GM12878 (cell line): ENCODE results near the gene CDKL5. TPM values are rescaled to one million over a fixed set of nuclear protein-coding genes. Genes with fewer than 3 reads are reported as not detected.

Source experiments
- ATAC-seq: fragments of 200-7000 bp; cut with Tn5 transposase; 3 replicates; pipeline ENCODE4 v1.9.1; 2020; ENCODE audit warnings: mild to moderate bottlenecking, moderate library complexity
- BruUV-seq: library from RNA; stranded (reverse); fragments of 400-500 nt; replicated peaks from 2 replicates; lab custom pipeline; 2021; lab: Mats Ljungman, UMichigan
- CTCF ChIA-PET: fragments of 300-600 bp; sonication (Branson Sonifier 250); formaldehyde crosslinking; extraction: SDS; loops from one replicate; lab custom pipeline; 2021; ENCODE audit warnings: inconsistent platforms; lab: Yijun Ruan, JAX
- POLR2A ChIA-PET: fragments of 350-600 bp; formaldehyde crosslinking; extraction: SDS; loops from one replicate; lab custom pipeline; 2021; ENCODE audit warnings: inconsistent platforms; lab: Charles Lee
- RAD21 ChIA-PET: fragments of 300-600 bp; sonication (Branson Sonifier 250); formaldehyde crosslinking; loops from one replicate; lab custom pipeline; 2023; ENCODE audit warnings: antibody characterized with exemption; ENCODE audit not compliant: unreplicated experiment; lab: Charles Lee
- SMC1A ChIA-PET: fragments of 300-600 bp; sonication (Branson Sonifier 250); formaldehyde crosslinking; loops from one replicate; lab custom pipeline; 2023; ENCODE audit not compliant: unreplicated experiment, uncharacterized antibody; lab: Charles Lee
- DNase-seq: peaks from one replicate; pipeline ENCODE4 v3.0.0-alpha.2; 2011; ENCODE audit warnings: low read depth, low spot score
- FAIRE-seq: peaks from 3 replicates; lab custom pipeline; 2011; peaks lifted over from hg19 to GRCh38; lab: Jason Lieb, UNC
- H2AFZ ChIP-seq: 2 replicates; pipeline ENCODE4 v1.6.0; 2011; ENCODE audit warnings: low read depth, low read length, control low read depth; ENCODE audit not compliant: control insufficient read depth
- H3K27ac ChIP-seq: 2 replicates; pipeline ENCODE4 v1.5.1; 2011; ENCODE audit warnings: control low read depth; ENCODE audit not compliant: control insufficient read depth, insufficient read depth
- H3K27me3 ChIP-seq, 2 experiments: replicated peaks in 1 of 2; 2 replicates each; pipeline versions ENCODE4 v1.6.0 to v1.6.1; 2011; ENCODE audit warnings: low read length in 1 of 2; ENCODE audit not compliant: control insufficient read depth in 2 of 2, insufficient read depth in 2 of 2
- H3K36me3 ChIP-seq, 2 experiments: 2 replicates each; pipeline ENCODE4 v1.5.1; 2011; ENCODE audit warnings: low read length in 1 of 2; ENCODE audit not compliant: control insufficient read depth in 2 of 2, insufficient read depth in 2 of 2
- H3K4me1 ChIP-seq: 2 replicates; pipeline ENCODE4 v1.6.1; 2011; ENCODE audit warnings: mild to moderate bottlenecking, low read length, moderate library complexity, mixed read lengths; ENCODE audit not compliant: control insufficient read depth, insufficient read depth
- H3K4me2 ChIP-seq: 2 replicates; pipeline ENCODE4 v1.6.0; 2011; ENCODE audit warnings: control low read depth; ENCODE audit not compliant: control insufficient read depth, insufficient read depth
- H3K4me3 ChIP-seq: fragments of 200-600 bp; sonication (generic); 2 replicates; pipeline ENCODE4 v1.5.1; 2016
- H3K79me2 ChIP-seq: 2 replicates; pipeline ENCODE4 v1.6.0; 2011; ENCODE audit warnings: low read length; ENCODE audit not compliant: control insufficient read depth, insufficient read depth
- H3K9ac ChIP-seq: 2 replicates; pipeline ENCODE4 v1.8.0; 2011; ENCODE audit warnings: low read length, control low read depth, mixed read lengths; ENCODE audit not compliant: control insufficient read depth, insufficient read depth
- H3K9me3 ChIP-seq: replicated peaks from 3 replicates; pipeline ENCODE4 v1.5.1; 2011; ENCODE audit warnings: mild to moderate bottlenecking, low read length; ENCODE audit not compliant: control insufficient read depth, insufficient read depth
- H4K20me1 ChIP-seq: 2 replicates; pipeline ENCODE4 v1.6.0; 2011; ENCODE audit not compliant: control insufficient read depth, insufficient read depth
- BRCA1 ChIP-seq: IDR thresholded peaks from 2 replicates; pipeline ENCODE4 v1.6.1; 2011; ENCODE audit warnings: low read depth, low read length, improper control_type of control experiment
- CHD1 ChIP-seq: IDR thresholded peaks from 2 replicates; pipeline ENCODE4 v1.6.1; 2012; ENCODE audit warnings: low read depth, low read length, improper control_type of control experiment
- DPF2 ChIP-seq: fragments of 450-650 bp; IDR thresholded peaks from 2 replicates; pipeline ENCODE4 v1.6.1; 2017; ENCODE audit warnings: mild to moderate bottlenecking
- IRF4 ChIP-seq: IDR thresholded peaks from 2 replicates; pipeline ENCODE4 v1.6.1; 2011; ENCODE audit warnings: low read depth, low read length
- JUND ChIP-seq: IDR thresholded peaks from 2 replicates; pipeline ENCODE4 v1.6.1; 2012; ENCODE audit warnings: low read depth, mild to moderate bottlenecking, low read length, improper control_type of control experiment, moderate library complexity
- LARP7 ChIP-seq: fragments of 450-650 bp; IDR thresholded peaks from 2 replicates; pipeline ENCODE4 v1.6.1; 2017; ENCODE audit warnings: mild to moderate bottlenecking
- MEF2A ChIP-seq: IDR thresholded peaks from 2 replicates; pipeline ENCODE4 v1.6.1; 2011; ENCODE audit warnings: low read depth, mild to moderate bottlenecking, low read length, moderate library complexity; ENCODE audit not compliant: insufficient read depth
- POLR2AphosphoS5 ChIP-seq: IDR thresholded peaks from 2 replicates; pipeline ENCODE4 v1.6.1; 2011; ENCODE audit warnings: mild to moderate bottlenecking, low read length, inconsistent platforms
- TCF12 ChIP-seq: IDR thresholded peaks from 2 replicates; pipeline ENCODE4 v1.6.1; 2011; ENCODE audit warnings: low read depth, mild to moderate bottlenecking, low read length
- USF2 ChIP-seq: IDR thresholded peaks from 2 replicates; pipeline ENCODE4 v1.6.1; 2011; ENCODE audit warnings: low read depth, low read length, improper control_type of control experiment, borderline replicate concordance
- ZBTB40 ChIP-seq: fragments of 450-650 bp; IDR thresholded peaks from 2 replicates; pipeline ENCODE4 v1.6.1; 2016; ENCODE audit warnings: mild to moderate bottlenecking, moderate library complexity, borderline replicate concordance
- ZNF274 ChIP-seq: IDR thresholded peaks from one replicate; pipeline ENCODE4 v1.8.0; 2011; ENCODE audit not compliant: insufficient read length, insufficient read depth
- WGBS: methylation state at CpG from one replicate; pipeline ENCODE4 v1.1.6; 2016; ENCODE audit warnings: low lambda C conversion rate; ENCODE audit not compliant: insufficient replicate concordance, insufficient coverage; ENCODE audit errors: missing lambda C conversion rate; 5-methylcytosine and 5-hydroxymethylcytosine counted together
- in situ Hi-C: fragments of 300-500 bp; cut with MboI; formaldehyde crosslinking; loops from 9 replicates; pipeline ENCODE4 v1.14.3; 2018; ENCODE audit warnings: mixed read lengths
- intact Hi-C: fragments of 100-400 bp; cut with micrococcal nuclease; formaldehyde crosslinking; loops from one replicate; pipeline ENCODE4 v1.14.2; 2022; ENCODE audit not compliant: unreplicated experiment
- polyA plus RNA-seq, 11 experiments: library from polyadenylated mRNA; depleted of rRNA in 4 of 11; unstranded in 6 of 11; stranded (reverse) in 5 of 11; fragments of >200 nt; fragmentation: Nextera tagmentation in 4 of 11; fragmentation: Illumina TruSeq in 1 of 11; extraction: Ambion mirVana in 4 of 11; extraction: Trizol in 1 of 11; gene quantifications; 1 replicate in 1 of 11; 2 replicates in 10 of 11; pipeline versions ENCODE4 v1.2.1 to v1.2.3, GENCODE V29; 2011 to 2016; ENCODE audit warnings: inconsistent platforms in 2 of 11, missing spikeins in 2 of 11, low read depth in 1 of 11
- total RNA-seq, 4 experiments: library from RNA; depleted of rRNA in 3 of 4; stranded (reverse); fragments of >200 nt in 3 of 4; fragmentation: Illumina TruSeq in 1 of 4; extraction: Trizol in 1 of 4; gene quantifications; 2 replicates each; pipeline versions ENCODE4 v1.2.1 to v1.2.3, GENCODE V29; 2013 to 2021

CDKL5 gene
- total and polyA plus RNA-seq, 10 of the 15 experiments (the other 5 are each of a cell fraction or from before 2014, with no cell fraction given): 1.4 to 14.5 (median 6.3) TPM

- Histone ChIP-seq H3K27me3 (no peaks in the 10 kb centered on the region), H3K4me1 (no peaks in the 10 kb centered on the region), H2AFZ (no peak overlapping the region), H3K9me3 (no peaks in the 10 kb centered on the region; the same call in 2 of the 3 replicates), H3K4me3 (no peak overlapping the region), H3K36me3 (no peaks in the 10 kb centered on the region), H3K27ac (no peak overlapping the region), H3K9ac (no peak overlapping the region), H4K20me1 (no peaks in the 10 kb centered on the region), H3K79me2 (no peaks in the 10 kb centered on the region), H3K4me2 (no peak overlapping the region)
- intact Hi-C loops (no loop called here), in situ Hi-C loops (no loop called here)
- WGBS: 31% methylated on average over 2 of the region's 2 CpGs
- BruUV-seq: no TSS peak
- CTCF ChIA-PET: no interaction called here
- no peak for DNase-seq
- ATAC-seq: no peak
- RAD21 ChIA-PET: no interaction called here
- SMC1A ChIA-PET: no interaction called here
- no peak for FAIRE-seq
- POLR2A ChIA-PET: no interaction called here
- TF ChIP-seq BRCA1: no peak
- TF ChIP-seq DPF2: no peak
- TF ChIP-seq JUND: no peak
- TF ChIP-seq IRF4: no peak
- no peak for TF ChIP-seq ZBTB40
- no peak for TF ChIP-seq POLR2AphosphoS5
- TF ChIP-seq MEF2A: no peak
- no peak for TF ChIP-seq USF2
- TF ChIP-seq LARP7: no peak
- no peak for TF ChIP-seq CHD1
- no peak for TF ChIP-seq TCF12
- no peak for TF ChIP-seq ZNF274
Measured at GRCh38 chrX:18638398-18638797, 213.0 kb downstream of the CDKL5 start.
